ENCODE data around the gene IGFBP6.
"Not testable (repeated sequence)": the region's sequence is repeated elsewhere in the genome, so short reads cannot be mapped to it uniquely, and the experiment has no call there.

IGFBP6 gene

GRCh38 chr12:53098354-53098981, 1.0 kb downstream of the IGFBP6 start:
- DNase-seq, result no peak

DNA sequence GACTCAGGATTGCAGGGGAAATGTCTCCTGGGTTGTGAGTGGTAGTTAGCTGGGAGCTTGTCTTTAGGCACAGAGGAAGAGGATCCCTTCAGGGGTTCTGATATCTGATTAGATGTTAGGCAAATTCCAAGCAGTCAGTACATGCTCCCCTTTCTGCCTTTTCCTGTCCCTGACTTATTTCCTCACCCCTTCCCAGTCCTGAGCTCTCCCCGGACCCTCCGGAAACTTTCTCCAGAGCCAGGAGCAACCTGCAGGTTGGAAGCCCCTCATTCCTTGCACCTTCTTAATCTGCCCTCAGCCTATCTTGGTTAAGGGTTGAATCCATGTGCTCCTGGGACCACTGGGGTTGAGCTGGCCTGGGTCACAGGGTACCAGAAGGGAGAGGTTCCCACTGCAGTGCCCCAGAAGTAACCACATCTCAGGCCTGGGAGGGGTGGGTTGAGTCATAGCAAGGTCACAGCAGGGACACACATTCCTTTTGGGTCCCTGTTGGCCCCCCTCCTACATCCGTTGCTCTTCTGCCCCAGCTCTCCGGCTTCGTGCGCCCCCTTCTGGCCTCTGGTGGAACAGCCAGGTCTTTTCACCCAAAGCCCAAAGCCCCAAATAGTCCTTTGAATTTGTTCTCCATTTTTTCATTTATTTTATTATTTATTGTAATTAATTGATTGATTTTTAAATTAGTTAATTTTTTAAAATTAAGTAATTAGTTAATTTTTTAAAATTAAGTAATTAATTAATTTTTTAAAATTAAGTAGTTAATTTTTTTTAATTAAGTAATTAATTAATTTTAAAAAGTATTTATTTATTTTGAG, 1.8 kb downstream of the IGFBP6 start:
- peak; percentile 31 for DNase-seq

DNA sequence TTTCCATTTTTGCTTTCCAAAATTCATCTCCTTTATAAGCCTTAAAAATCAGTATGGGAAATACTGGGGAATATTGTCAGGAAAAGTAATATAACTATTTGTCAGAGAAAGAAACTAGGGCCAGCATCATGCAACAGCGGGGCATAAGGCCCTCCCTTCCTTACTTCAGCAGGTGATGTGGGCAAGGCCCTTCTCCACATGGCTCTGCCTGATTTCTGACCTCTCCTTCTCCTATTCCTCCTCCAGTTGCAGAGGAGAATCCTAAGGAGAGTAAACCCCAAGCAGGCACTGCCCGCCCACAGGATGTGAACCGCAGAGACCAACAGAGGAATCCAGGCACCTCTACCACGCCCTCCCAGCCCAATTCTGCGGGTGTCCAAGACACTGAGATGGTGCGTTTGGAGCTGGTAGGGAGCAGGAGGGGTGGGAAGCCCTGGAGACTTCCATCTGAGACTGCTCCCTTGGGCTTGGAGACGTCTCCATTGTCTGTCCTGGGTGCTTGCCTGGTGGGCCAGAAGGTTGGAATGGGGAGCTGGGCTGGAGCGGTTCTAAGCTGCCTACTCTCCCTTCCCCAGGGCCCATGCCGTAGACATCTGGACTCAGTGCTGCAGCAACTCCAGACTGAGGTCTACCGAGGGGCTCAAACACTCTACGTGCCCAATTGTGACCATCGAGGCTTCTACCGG, 3.1 kb downstream of the IGFBP6 start:
- no peak for DNase-seq

GRCh38 chr12:53101266-53101665, 3.8 kb downstream of the IGFBP6 start:
- no peak for DNase-seq

DNA sequence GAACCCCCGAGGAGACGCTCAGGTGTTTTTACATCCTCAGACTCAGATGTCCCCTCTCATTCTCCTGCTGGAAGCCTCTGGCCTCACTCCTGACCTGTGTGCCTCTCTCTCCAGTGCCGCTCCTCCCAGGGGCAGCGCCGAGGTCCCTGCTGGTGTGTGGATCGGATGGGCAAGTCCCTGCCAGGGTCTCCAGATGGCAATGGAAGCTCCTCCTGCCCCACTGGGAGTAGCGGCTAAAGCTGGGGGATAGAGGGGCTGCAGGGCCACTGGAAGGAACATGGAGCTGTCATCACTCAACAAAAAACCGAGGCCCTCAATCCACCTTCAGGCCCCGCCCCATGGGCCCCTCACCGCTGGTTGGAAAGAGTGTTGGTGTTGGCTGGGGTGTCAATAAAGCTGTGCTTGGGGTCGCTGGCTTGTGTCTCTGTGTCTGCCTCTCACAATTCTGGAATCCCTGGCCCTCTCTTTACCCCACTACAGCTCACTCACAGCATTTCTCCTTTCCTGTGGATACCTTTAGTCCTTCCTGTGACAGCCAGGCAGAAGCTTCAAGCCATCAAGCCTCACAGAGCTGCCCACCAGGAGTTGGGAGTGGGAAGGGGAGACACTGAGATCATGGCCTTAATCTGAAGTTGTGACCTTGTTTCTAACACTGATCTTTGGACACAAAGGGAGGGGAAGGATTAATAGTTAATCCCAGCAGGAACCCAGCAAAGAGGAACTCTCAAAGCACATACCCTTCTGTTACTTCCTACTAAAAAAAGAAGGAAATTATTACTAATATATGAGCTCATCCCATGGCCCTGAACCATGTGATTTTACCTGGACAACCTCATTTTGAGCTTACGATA, 4.7 kb downstream of the IGFBP6 start:
- no peak for DNase-seq

DNA sequence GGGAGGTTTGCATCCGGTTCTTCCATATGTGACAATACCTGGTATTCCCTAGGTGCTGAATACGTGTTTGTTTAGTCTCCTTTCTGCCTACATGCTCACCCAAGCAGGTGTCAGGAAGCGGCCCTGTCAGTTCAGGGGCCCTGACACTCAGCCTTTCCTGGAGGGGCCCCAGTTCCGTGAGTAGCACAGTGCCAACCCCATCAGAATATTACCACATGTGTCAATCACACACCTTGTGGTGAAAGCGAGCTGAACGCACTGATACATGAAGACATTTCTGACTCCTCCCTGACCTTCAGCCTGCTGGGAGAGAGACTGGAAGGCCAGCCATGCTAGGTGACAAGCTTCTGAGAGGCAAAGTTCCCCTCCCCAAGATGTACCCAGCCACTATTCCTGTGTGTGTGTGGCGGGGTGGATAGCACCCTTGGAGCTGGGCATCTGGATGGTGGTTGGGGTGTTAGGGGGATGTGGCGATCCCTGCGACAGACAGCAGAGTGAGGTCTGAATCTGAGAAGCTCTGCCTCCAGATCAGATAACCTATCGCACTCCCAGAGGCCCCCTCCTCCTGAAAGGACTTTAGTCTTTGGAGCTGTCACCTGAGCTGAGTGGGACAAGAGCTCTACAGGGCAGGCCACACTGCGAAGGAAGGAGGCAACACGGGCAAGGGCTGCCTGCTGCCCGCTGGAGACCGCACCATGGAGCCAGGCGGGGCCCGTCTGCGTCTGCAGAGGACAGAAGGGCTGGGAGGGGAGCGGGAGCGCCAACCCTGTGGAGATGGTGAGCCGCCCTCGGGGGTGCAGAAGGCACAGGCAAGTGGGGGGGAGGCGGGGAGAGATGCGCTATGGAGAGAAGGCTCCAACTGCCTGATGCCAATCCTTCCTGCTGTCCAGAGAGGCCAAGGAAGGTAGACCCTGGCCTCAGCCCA, 5.7 kb downstream of the IGFBP6 start, which contains the start of gene SOAT2:
Gene SOAT2, plus strand, starts transcription at position 604 of the 925 bp plus-strand sequence. Its CDS starts 92 bp downstream, at position 696.
- DNase-seq, result no peak

DNA sequence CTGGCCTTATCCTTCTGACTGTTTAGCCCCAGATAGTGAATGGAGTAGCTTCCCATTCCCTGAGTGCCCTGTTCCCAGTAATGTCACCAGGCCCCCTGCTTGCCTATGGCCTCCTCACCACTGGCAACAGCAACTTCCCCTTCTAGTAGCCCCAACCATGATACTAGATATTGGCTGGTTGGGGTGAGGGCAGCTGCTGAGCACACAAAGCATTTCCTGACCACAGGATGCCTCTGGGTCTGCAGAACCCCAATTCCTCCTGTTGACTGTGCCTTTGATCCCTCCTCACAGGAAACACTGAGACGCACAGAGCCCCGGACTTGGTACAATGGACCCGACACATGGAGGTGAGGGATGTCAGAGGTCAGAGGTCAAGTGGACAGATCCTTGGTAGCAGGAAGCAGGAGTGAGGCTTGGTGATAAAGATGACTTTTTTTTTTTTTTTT, 6.4 kb downstream of the IGFBP6 start:
- no peak for DNase-seq

DNA sequence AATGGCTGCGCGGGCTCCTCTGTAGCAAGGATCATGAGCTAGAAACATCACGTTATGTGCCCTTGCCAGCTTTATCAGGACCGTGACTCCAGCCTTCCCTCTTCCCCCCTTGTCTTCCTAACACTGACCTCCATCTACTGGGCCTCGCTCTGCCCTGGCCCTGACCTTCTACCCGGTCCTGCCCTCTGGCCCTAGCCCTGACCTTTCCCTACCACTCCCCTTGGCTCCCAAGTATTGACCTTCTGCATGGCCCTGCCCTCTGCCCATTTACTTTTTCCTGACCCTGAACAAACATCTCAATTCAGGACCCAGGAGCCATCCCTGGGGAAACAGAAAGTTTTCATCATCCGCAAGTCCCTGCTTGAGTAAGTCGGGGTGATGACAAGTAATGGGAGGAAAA, 7.8 kb downstream of the IGFBP6 start:
- DNase-seq, result no peak

- DNase-seq, result no peak
Observed at GRCh38 chr12:53105712-53106439, 8.4 kb downstream of the IGFBP6 start.

DNA sequence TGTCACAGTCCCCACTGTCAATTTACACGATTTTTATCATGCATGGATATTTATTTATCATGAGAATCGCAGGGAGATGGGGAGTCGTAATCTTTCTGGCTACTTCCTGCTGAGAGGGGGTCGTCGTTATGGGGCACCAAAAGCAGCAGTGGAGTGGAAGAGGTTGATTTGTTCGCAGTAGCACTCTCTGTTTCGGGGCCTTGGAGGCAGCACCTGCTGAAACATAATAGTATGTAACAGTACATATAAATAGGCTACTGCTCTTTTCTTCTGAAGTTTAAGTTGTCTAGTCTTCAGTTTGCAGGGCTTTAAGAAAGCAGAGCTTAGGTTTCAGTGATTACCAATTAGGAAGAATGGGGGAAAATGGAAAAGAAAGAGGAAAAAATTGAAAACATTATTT, 9.7 kb downstream of the IGFBP6 start:
- no peak for DNase-seq

GRCh38 chr12:53112431-53112830, 15.0 kb downstream of the IGFBP6 start:
- not testable (repeated sequence) for DNase-seq

- no peak for DNase-seq
Observed at GRCh38 chr12:53113136-53113705, 15.8 kb downstream of the IGFBP6 start.

DNA sequence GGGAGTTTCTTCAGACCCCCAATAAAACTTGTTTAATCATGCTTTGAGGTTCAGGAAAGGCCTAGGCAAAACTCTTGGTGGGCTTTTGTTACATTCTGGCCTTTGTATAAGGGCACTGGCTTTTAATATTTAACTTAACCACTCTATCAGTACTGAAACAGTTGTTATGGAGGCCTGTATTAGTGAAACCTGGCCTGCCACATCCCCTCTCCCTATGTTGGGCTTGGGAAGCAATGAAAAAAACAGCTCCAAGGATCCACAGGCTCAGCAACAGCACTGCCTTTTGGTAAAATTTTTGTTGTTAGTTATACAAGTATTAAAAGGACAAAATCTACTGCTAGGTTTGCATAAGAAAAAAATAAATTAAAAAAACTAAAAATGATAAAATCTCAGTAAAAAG, 16.5 kb downstream of the IGFBP6 start:
- no peak for DNase-seq

GRCh38 chr12:53115112-53115890, 17.8 kb downstream of the IGFBP6 start:
- DNase-seq, result no peak

DNA sequence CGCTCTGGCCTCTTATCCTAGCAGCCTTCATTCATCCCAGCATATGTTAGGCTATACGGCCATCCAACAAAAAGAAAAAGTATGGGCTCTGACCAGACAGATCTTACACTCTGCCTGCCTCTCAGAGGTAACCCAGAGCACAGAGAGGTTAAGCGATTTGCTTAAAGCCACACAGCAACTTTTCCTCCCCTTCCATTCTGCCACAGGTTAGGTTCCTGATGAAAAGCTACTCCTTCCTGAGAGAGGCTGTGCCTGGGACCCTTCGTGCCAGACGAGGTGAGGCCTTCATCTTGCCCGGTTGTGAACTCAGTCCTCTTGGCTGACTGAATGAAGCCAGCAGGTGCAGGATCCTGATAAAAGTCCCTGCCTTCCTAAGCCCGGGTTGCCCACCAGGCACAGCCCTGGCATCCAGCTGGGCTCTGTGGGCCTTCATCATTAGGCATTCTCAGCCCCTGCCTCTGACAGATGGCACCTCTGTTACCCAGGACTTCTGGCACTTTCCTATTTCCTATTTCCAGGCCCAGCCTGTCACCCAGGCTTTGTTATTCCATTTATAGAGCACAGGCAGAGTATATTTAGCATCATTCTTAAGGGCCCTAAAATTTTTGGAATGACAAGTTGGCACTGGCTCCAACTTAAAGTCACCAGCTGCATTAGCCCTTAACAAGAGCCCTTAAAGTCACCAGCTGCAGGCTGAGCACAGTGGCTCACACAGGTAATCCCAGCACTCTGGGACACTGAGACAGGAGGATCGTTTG, 18.6 kb downstream of the IGFBP6 start:
- DNase-seq, result peak; percentile 44

- DNase-seq, result no peak
Observed at GRCh38 chr12:53118751-53119300, 21.4 kb downstream of the IGFBP6 start.

DNA sequence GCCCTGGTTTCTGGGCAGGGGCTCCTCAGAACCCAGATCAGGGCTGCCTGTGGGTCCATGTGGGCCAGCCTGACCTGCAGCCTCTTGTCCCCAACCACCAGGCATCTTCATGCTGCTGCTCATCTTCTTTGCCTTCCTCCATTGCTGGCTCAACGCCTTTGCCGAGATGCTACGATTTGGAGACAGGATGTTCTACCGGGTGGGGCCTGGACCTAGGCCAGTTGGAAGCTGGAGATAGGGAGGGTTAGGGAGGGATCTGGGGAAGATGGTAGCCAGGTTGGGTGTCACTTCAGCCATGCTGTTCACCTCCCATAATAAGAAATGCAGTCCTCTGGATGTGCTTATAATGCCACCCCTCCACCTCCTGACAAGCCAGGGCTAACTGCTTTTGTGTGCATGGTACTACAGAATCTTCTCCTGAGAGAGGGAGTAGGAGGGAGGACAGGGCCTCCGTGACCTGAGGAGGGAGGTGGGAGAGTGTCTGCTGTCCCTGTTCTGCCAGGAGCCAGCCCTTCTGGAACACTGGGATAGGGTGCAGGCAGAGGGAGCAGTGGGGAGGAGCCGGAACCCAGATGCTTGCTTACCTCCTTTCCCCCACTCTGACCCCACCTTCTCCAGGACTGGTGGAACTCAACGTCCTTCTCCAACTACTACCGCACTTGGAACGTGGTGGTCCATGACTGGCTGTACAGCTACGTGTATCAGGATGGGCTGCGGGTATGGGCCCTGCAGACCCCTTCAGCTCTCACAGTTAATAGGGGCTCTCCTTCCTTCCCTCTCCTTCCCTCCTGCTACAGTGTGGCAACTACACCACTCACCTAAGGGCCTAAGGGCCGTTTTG, 23.4 kb downstream of the IGFBP6 start:
- DNase-seq, result no peak

Measured in DMS79 treated with DMSO at 0.1 percent for 48 hours (cell line).